Measurements from ENCODE around the gene NSMF. TPM values are rescaled to one million over a fixed set of nuclear protein-coding genes. Genes with fewer than 3 reads are reported as not detected.

Gene NSMF
- total and polyA plus RNA-seq, 8 donors = 11.7 to 84.9 (median 41.6) TPM

GRCh38 chr9:137457406-137458193 lies 1.5 kb downstream of the NSMF start:
- Histone ChIP-seq H3K27me3 (peaks cover 0 to 4% (median 0%) of the 10 kb centered on the region in 3 donors), H3K4me1 (peaks cover 39 to 86% (median 66%) of the 10 kb centered on the region in 4 donors), H3K4me3 (peak overlapping the region; percentile 62 to 70 (median 68)), H3K27ac (peak overlapping the region in 4 of 5 donors; percentile 56 to 88 (median 82)), H3K9me3 (no peaks in the 10 kb centered on the region), H3K36me3 (peaks cover 6 to 47% (median 30%) of the 10 kb centered on the region in 4 donors)
- intact Hi-C loops (cut with DNase I; ENCODE audit: low total_unique reads) = no loop called here
- TF ChIP-seq POLR2AphosphoS5 (IDR thresholded peaks at IDR 0.05) (no peak), CTCF (IDR thresholded peaks at IDR 0.05) (no peak), EP300 (IDR thresholded peaks at IDR 0.05) (no peak), POLR2A (IDR thresholded peaks at IDR 0.05) (no peak)
- peak in 1 of 2 donors; percentile 76 for DNase-seq
- WGBS, 5 donors = 79 to 94% (median 86%) methylated on average over 8 to 44 of the region's 44 CpGs

- Histone ChIP-seq H3K4me1 (peaks cover 39 to 82% (median 65%) of the 10 kb centered on the region in 4 donors), H3K9me3 (no peaks in the 10 kb centered on the region), H3K27me3 (no peaks in the 10 kb centered on the region), H3K4me3 (peak overlapping the region in 1 of 4 donors; percentile 3), H3K36me3 (peaks cover 10 to 50% (median 33%) of the 10 kb centered on the region in 4 donors), H3K27ac (peak overlapping the region in 4 of 5 donors; percentile 56 to 88 (median 82))
- DNase-seq = peak in 1 of 2 donors; percentile 19
- 84 to 89% (median 87%) methylated on average over 8 to 10 of the region's 10 CpGs for WGBS, 5 donors
- TF ChIP-seq POLR2A (IDR thresholded peaks at IDR 0.05) = no peak
- TF ChIP-seq EP300 (IDR thresholded peaks at IDR 0.05) = no peak
- no peak for TF ChIP-seq POLR2AphosphoS5 (IDR thresholded peaks at IDR 0.05)
- no peak for TF ChIP-seq CTCF (IDR thresholded peaks at IDR 0.05)
- intact Hi-C loops (cut with DNase I; ENCODE audit: low total_unique reads) = no loop called here
These were observed 2.2 kb downstream of the NSMF start for GRCh38 chr9:137456864-137457405.

GRCh38 chr9:137456061-137456863 lies 2.9 kb downstream of the NSMF start:
- intact Hi-C loops (cut with DNase I; ENCODE audit: low total_unique reads) = no loop called here

GRCh38 chr9:137455359-137455991 lies 3.7 kb downstream of the NSMF start:
- Histone ChIP-seq H3K27ac (peak overlapping the region in 4 of 5 donors; percentile 85 to 90 (median 85)), H3K36me3 (peaks cover 10 to 37% (median 29%) of the 10 kb centered on the region in 4 donors), H3K4me1 (peaks cover 39 to 67% (median 59%) of the 10 kb centered on the region in 4 donors), H3K4me3 (no peak overlapping the region), H3K9me3 (no peaks in the 10 kb centered on the region), H3K27me3 (no peaks in the 10 kb centered on the region)
- DNase-seq = peak in 1 of 2 donors; percentile 13
- no peak for TF ChIP-seq CTCF (IDR thresholded peaks at IDR 0.05)
- TF ChIP-seq EP300 (IDR thresholded peaks at IDR 0.05) = no peak
- no peak for TF ChIP-seq POLR2A (IDR thresholded peaks at IDR 0.05)
- TF ChIP-seq POLR2AphosphoS5 (IDR thresholded peaks at IDR 0.05) = no peak
- intact Hi-C loops (cut with DNase I; ENCODE audit: low total_unique reads) = no loop called here
- WGBS, 5 donors = 78 to 91% (median 88%) methylated on average over 9 to 18 of the region's 18 CpGs

More at GRCh38 chr9:137456061-137456863, 2.9 kb downstream of the NSMF start:
- Histone ChIP-seq H3K27me3 (no peaks in the 10 kb centered on the region), H3K4me3 (no peak overlapping the region), H3K36me3 (peaks cover 10 to 43% (median 31%) of the 10 kb centered on the region in 4 donors), H3K9me3 (no peaks in the 10 kb centered on the region), H3K27ac (peak overlapping the region in 4 of 5 donors; percentile 56 to 88 (median 82)), H3K4me1 (peaks cover 39 to 75% (median 61%) of the 10 kb centered on the region in 4 donors)
- peak in 1 of 2 donors; percentile 13 for DNase-seq
- 82 to 92% (median 87%) methylated on average over 11 to 12 of the region's 12 CpGs for WGBS, 5 donors
- TF ChIP-seq EP300 (IDR thresholded peaks at IDR 0.05) (no peak), POLR2AphosphoS5 (IDR thresholded peaks at IDR 0.05) (no peak)

Measured in stomach (tissue), 9 donors.